ENCODE measurements around the gene MZB1.
"Not testable (repeated sequence)": the region's sequence is repeated elsewhere in the genome, so short reads cannot be mapped to it uniquely, and the experiment has no call there.

Gene MZB1

GRCh38 chr5:139391570-139392323 lies 2.0 kb upstream of the MZB1 start:
- DNase-seq, result no peak

- DNase-seq, result no peak
These were observed 1.2 kb upstream of the MZB1 start for GRCh38 chr5:139390639-139391569.

GRCh38 chr5:139388198-139388821 lies 1.4 kb downstream of the MZB1 start:
- no peak for DNase-seq

GRCh38 chr5:139387611-139388197 lies 2.0 kb downstream of the MZB1 start:
- no peak for DNase-seq

GRCh38 chr5:139386956-139387355 lies 2.8 kb downstream of the MZB1 start:
- DNase-seq, result not testable (repeated sequence)

GRCh38 chr5:139386050-139386438 lies 3.7 kb downstream of the MZB1 start:
- no peak for DNase-seq

GRCh38 chr5:139385061-139386049 lies 4.4 kb downstream of the MZB1 start:
- DNase-seq, result no peak

- no peak for DNase-seq
These were observed 5.1 kb downstream of the MZB1 start for GRCh38 chr5:139384591-139385051.

- DNase-seq, result no peak
These were observed 5.6 kb downstream of the MZB1 start for GRCh38 chr5:139383993-139384590.

- no peak for DNase-seq
These were observed 6.3 kb downstream of the MZB1 start, which contains the start of gene SLC23A1 for GRCh38 chr5:139383275-139383992. SLC23A1 (minus strand) TSS chr5:139383297; CDS start chr5:139383253, 44 bp downstream.

GRCh38 chr5:139382807-139383206 lies 6.9 kb downstream of the MZB1 start:
- DNase-seq, result no peak

- no peak for DNase-seq
These were observed 7.6 kb downstream of the MZB1 start for GRCh38 chr5:139381837-139382761.

GRCh38 chr5:139379626-139380449 lies 9.9 kb downstream of the MZB1 start:
- no peak for DNase-seq

GRCh38 chr5:139378941-139379361 lies 10.8 kb downstream of the MZB1 start:
- no peak for DNase-seq

- DNase-seq, result no peak
These were observed 11.4 kb downstream of the MZB1 start for GRCh38 chr5:139378101-139378825.

- DNase-seq, result no peak
These were observed 12.5 kb downstream of the MZB1 start for GRCh38 chr5:139377226-139377625.

GRCh38 chr5:139376364-139376763 lies 13.3 kb downstream of the MZB1 start:
- DNase-seq, result no peak

GRCh38 chr5:139374909-139375308 lies 14.8 kb downstream of the MZB1 start:
- DNase-seq, result no peak

Measured in KG1 (cell line).